Hepatocyte (in vitro differentiated cells): ENCODE data around the gene ENG. TPM values are rescaled to one million over a fixed set of nuclear protein-coding genes. Genes with fewer than 3 reads are reported as not detected.

Experiments used
- DNase-seq: peaks from one replicate; pipeline ENCODE4 v3.0.0-alpha.2; 2016; ENCODE audit warnings: low spot score
- H2AFZ ChIP-seq: fragments of 200-600 bp; sonication (generic); 2 replicates; pipeline ENCODE4 v1.6.0; 2016; ENCODE audit warnings: antibody characterized with exemption, mild to moderate bottlenecking
- H3K27ac ChIP-seq: fragments of 200-600 bp; sonication (generic); 2 replicates; pipeline ENCODE4 v1.5.1; 2016; ENCODE audit warnings: mild to moderate bottlenecking
- H3K27me3 ChIP-seq: fragments of 200-600 bp; sonication (generic); 2 replicates; pipeline ENCODE4 v1.6.1; 2016
- H3K36me3 ChIP-seq: fragments of 200-600 bp; sonication (generic); replicated peaks from 2 replicates; pipeline ENCODE4 v1.5.1; 2016; ENCODE audit warnings: low read depth; ENCODE audit not compliant: insufficient read depth
- H3K4me1 ChIP-seq: fragments of 200-600 bp; sonication (generic); 2 replicates; pipeline ENCODE4 v1.5.1; 2016; ENCODE audit warnings: mild to moderate bottlenecking, moderate library complexity; ENCODE audit not compliant: insufficient read depth
- H3K4me2 ChIP-seq: fragments of 200-600 bp; sonication (generic); 2 replicates; pipeline ENCODE4 v1.6.0; 2016
- H3K4me3 ChIP-seq: fragments of 200-600 bp; sonication (generic); 2 replicates; pipeline ENCODE4 v1.5.1; 2016; ENCODE audit warnings: mild to moderate bottlenecking
- H3K79me2 ChIP-seq: fragments of 200-600 bp; sonication (generic); 2 replicates; pipeline ENCODE4 v1.6.0; 2017; ENCODE audit warnings: mild to moderate bottlenecking
- H3K9me2 ChIP-seq: fragments of 200-600 bp; sonication (generic); replicated peaks from 2 replicates; pipeline ENCODE4 v1.6.0; 2017; ENCODE audit warnings: mild to moderate bottlenecking; ENCODE audit not compliant: insufficient read depth
- H3K9me3 ChIP-seq: fragments of 200-600 bp; sonication (generic); 2 replicates; pipeline ENCODE4 v1.5.1; 2016; ENCODE audit warnings: low read depth, mild to moderate bottlenecking
- H4K20me1 ChIP-seq: fragments of 200-600 bp; sonication (generic); 2 replicates; pipeline ENCODE4 v1.6.0; 2016; ENCODE audit warnings: mild to moderate bottlenecking; ENCODE audit not compliant: insufficient read depth, poor library complexity, severe bottlenecking
- CTCF ChIP-seq: fragments of 200-600 bp; sonication (generic); IDR thresholded peaks from 2 replicates; pipeline ENCODE4 v1.5.1; 2016; ENCODE audit warnings: antibody characterized with exemption, mild to moderate bottlenecking; ENCODE audit not compliant: poor library complexity
- EZH2 ChIP-seq: fragments of 200-600 bp; sonication (generic); IDR thresholded peaks from 2 replicates; pipeline ENCODE4 v1.6.1; 2016; ENCODE audit warnings: antibody characterized with exemption, mild to moderate bottlenecking, borderline replicate concordance
- EZH2phosphoT487 ChIP-seq: fragments of 200-600 bp; sonication (generic); IDR thresholded peaks from one replicate; pipeline ENCODE4 v1.6.1; 2018; ENCODE audit warnings: antibody characterized with exemption, mild to moderate bottlenecking, low read depth, moderate library complexity; ENCODE audit not compliant: unreplicated experiment, severe bottlenecking
- WGBS: methylation state at CpG from one replicate; pipeline ENCODE4 v1.1.6; 2016; ENCODE audit warnings: low lambda C conversion rate; ENCODE audit errors: missing lambda C conversion rate; 5-methylcytosine and 5-hydroxymethylcytosine counted together
- polyA plus RNA-seq: library from polyadenylated mRNA; unstranded; fragments of >200 nt; fragmentation: Nextera tagmentation; extraction: Ambion mirVana; gene quantifications from 2 replicates; pipeline ENCODE4 v1.2.1, GENCODE V29; 2016
- total RNA-seq: library from RNA; depleted of rRNA; stranded (reverse); fragments of >200 nt; gene quantifications from 2 replicates; pipeline ENCODE4 v1.2.3, GENCODE V29; 2014

ENG gene
- total and polyA plus RNA-seq, 2 experiments from 2014 or later: 6.8 to 21.2 TPM

- Histone ChIP-seq H4K20me1 (no peaks in the 10 kb centered on the region), H3K4me3 (no peak overlapping the region), H3K36me3 (no peaks in the 10 kb centered on the region), H3K9me2 (no peaks in the 10 kb centered on the region), H3K79me2 (peaks cover 26% of the 10 kb centered on the region), H3K27me3 (no peaks in the 10 kb centered on the region), H3K9me3 (no peaks in the 10 kb centered on the region), H2AFZ (no peak overlapping the region), H3K4me1 (peaks cover 18% of the 10 kb centered on the region), H3K27ac (no peak overlapping the region), H3K4me2 (no peak overlapping the region)
- TF ChIP-seq EZH2phosphoT487 (no peak), CTCF (no peak), EZH2 (no peak)
- 92% methylated on average over 17 of the region's 17 CpGs for WGBS
- no peak for DNase-seq
Observed at GRCh38 chr9:127808347-127809001, 46.0 kb downstream of the ENG start.

DNA sequence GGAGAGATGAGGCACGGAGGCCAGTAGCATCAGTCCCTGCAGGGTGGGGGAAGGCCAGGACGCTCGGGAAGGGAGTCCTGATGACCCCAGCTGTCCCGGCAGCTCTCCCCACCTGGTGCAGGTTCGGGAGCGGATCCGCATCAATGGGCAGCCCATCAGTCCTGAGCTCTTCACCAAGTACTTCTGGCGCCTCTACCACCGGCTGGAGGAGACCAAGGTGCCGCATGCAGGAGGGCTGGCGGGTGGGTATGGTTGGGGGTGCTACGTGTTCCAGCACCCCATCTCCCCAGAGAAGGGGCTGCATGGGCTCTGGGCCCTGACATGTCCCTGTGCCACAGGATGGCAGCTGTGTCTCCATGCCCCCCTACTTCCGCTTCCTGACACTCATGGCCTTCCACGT, 47.6 kb downstream of the ENG start:
- Histone ChIP-seq H2AFZ (no peak overlapping the region), H3K27me3 (no peaks in the 10 kb centered on the region), H3K9me2 (no peaks in the 10 kb centered on the region), H3K4me2 (no peak overlapping the region), H3K27ac (no peak overlapping the region), H3K9me3 (no peaks in the 10 kb centered on the region), H3K36me3 (no peaks in the 10 kb centered on the region), H4K20me1 (no peaks in the 10 kb centered on the region), H3K4me3 (no peak overlapping the region), H3K79me2 (peaks cover 26% of the 10 kb centered on the region), H3K4me1 (peaks cover 25% of the 10 kb centered on the region)
- TF ChIP-seq EZH2phosphoT487: no peak
- TF ChIP-seq CTCF: no peak
- TF ChIP-seq EZH2: no peak
- 97% methylated on average over 12 of the region's 14 CpGs for WGBS
- DNase-seq: no peak

- 75% methylated on average over 8 of the region's 8 CpGs for WGBS
- Histone ChIP-seq H4K20me1 (no peaks in the 10 kb centered on the region), H3K9me2 (no peaks in the 10 kb centered on the region), H3K79me2 (peaks cover 26% of the 10 kb centered on the region), H3K4me1 (peaks cover 32% of the 10 kb centered on the region), H3K36me3 (no peaks in the 10 kb centered on the region), H3K27ac (no peak overlapping the region), H3K4me3 (no peak overlapping the region), H2AFZ (no peak overlapping the region), H3K27me3 (no peaks in the 10 kb centered on the region), H3K9me3 (no peaks in the 10 kb centered on the region), H3K4me2 (no peak overlapping the region)
- TF ChIP-seq CTCF: peak; percentile 26
- no peak for TF ChIP-seq EZH2phosphoT487
- peak; percentile 45 for DNase-seq
Observed at GRCh38 chr9:127805620-127806019, 48.8 kb downstream of the ENG start.
